T47D (cell line): ENCODE measurements around the gene CALML3.
"Not testable (repeated sequence)": the region's sequence is repeated elsewhere in the genome, so short reads cannot be mapped to it uniquely, and the experiment has no call there.

Experiments
- DNase-seq, 2 experiments: peaks; one replicate each; pipeline versions ENCODE4 v3.0.0 to v3.0.0-alpha.2; 2011 to 2012; ENCODE audit warnings: low read depth in 1 of 2, low spot score in 1 of 2
- JUND ChIP-seq: IDR thresholded peaks from 2 replicates; pipeline ENCODE4 v1.6.1; 2012; ENCODE audit warnings: low read depth
- in situ Hi-C: cut with HindIII; loops from 2 replicates; pipeline ENCODE4 v1.10.0; 2016; ENCODE audit warnings: low sequenced_read_pairs, low pct_unique_long_range_greater_than_20kb

Gene CALML3

DNA sequence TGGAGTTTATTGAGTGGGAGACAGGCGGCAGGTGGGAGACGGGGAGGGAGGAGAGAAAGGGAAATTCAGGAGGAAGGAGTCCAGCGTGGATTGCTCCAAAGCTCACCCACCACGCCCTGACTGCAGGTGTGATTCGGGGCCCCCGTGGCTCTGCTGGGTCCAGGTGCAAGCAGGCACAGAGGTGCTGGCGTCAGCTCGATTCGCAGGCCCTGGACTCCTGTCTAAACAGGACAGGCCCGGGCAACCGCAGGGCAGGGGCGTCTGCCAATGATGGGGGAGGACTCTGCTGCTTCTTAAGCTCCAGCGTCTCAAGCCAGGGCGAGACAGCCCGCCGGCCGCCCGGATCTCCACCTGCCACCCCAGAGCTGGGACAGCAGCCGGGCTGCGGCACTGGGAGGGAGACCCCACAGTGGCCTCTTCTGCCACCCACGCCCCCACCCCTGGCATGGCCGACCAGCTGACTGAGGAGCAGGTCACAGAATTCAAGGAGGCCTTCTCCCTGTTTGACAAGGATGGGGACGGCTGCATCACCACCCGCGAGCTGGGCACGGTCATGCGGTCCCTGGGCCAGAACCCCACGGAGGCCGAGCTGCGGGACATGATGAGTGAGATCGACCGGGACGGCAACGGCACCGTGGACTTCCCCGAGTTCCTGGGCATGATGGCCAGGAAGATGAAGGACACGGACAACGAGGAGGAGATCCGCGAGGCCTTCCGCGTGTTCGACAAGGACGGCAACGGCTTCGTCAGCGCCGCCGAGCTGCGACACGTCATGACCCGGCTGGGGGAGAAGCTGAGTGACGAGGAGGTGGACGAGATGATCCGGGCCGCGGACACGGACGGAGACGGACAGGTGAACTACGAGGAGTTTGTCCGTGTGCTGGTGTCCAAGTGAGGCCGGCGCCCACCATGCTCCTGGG lies at the start of gene CALML3:
Gene CALML3 (plus strand): TSS at position 321 of the 920 bp plus-strand sequence. CDS start 125 bp downstream, at position 446.
- in situ Hi-C loops, result no loop called here
- no peak for TF ChIP-seq JUND
- DNase-seq, result no peak

DNA sequence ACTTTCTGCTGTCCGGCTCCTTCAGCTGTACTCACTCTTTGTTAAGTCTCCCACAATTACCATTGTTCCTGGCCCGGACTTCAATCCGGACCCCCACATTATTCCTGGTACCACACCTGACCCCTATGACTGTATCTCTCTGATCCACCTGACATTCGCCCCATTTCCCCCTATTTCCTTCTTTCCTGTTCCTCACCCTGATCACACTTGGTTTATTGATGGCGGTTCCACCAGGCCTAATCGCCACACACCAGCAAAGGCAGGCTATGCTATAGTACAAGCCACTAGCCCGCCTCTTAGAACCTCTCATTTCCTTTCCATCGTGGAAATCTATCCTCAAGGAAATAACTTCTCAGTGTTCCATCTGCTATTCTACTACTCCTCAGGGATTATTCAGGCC lies 49.7 kb upstream of the CALML3 start:
- in situ Hi-C loops, DNase-seq: not testable (repeated sequence)

- DNase-seq, in situ Hi-C loops: not testable (repeated sequence)
These were observed 48.6 kb upstream of the CALML3 start for GRCh38 chr10:5475974-5476807.

DNA sequence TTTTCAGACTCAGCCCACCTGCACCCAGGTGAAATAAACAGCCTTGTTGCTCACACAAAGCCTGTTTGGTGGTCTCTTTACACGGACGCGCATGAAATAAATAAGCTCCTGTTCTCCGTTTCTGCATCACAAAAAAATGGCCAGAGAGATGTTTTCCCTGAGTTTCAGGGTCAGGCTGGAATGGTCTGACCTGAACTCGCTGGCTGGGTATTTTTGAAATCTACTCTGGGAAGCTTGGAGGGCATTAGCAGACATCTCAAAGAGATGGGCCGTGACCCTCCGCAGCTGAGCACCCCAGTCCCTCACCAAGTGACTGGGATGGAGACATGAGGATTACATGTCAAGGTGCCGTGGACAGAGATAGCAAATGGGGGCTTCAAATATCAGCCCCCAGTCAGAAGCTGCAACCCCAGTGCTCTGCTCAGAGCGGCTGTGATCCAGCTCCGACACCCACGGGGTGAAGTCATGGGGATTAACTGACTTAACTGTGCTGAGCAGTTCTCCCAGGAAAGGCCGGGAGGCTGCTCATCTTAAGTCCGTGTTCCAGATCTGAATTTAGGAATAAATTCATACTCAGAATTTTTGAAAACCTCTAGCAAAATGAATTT lies 47.7 kb upstream of the CALML3 start:
- in situ Hi-C loops, result no loop called here
- DNase-seq, result no peak
- TF ChIP-seq JUND, result no peak

DNA sequence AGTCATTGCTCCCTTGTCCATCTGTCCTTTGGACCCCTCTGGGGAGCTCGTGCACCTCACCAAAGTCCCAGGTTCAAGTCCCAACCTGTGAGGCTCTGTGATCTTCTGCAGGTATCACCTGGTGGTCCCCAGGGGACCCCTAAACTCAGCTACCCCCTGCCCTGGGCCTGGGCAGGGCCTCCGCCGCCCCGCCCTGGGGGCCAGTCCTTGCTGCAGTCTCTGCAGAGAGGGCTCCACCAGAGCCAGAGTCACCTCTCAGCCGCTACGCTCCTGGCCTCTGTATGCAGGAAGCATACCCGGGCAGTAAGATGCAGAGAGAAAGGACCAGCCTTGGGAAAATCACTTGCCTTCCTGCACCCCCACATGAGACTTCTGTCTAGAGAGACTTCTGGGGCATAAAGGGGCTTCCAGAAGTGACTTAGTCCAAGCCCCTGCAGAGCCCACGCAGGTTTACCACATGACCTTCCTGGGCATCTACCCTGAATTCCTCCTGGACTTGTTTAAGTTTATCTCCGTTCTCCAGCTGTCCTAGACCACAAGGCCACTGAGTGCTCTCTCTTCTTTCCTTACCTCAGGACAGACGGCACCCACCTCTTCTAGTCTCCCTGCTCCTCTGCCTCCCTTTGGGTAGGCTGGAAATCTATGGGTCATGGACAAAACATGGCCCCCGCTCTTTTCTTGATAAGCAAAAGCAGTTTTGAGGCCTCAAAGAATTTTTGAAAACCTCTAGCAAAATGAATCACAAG lies 46.6 kb upstream of the CALML3 start:
- no peak for TF ChIP-seq JUND
- in situ Hi-C loops, result no loop called here

DNA sequence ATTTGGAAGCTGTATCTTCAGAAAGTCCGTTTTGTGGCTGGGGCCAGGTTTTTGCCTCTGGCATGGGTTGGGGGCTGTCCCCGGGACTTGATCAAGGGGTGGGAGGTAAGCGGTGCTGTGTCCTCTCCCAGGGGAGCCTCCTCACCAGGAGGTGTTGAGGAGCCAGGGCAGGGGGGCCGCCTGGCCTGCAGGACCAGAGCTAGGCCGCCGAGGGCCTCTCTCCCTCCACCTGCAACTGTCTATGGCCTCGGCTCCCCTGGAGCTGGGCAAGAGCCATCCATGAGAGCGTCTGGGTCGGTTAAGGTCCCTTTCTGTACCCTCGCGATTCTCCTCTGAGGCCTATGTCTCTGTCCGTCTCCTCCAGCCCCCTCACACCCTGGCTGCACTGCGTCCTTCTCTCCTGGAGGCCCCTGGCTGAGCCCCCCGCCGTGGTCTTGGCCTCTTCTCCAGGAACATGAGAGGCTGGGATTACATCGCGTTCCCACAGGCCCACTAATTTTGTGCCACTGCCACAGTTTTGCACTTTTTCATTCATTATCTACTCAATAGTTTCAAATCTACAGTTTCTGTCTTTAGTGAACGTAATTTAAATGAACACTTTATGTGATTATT lies 46.0 kb upstream of the CALML3 start:
- in situ Hi-C loops, result no loop called here
- no peak for DNase-seq
- TF ChIP-seq JUND, result no peak

More for the DNA sequence above, 46.6 kb upstream of the CALML3 start:
- no peak for DNase-seq

- TF ChIP-seq JUND, result no peak
- in situ Hi-C loops, result no loop called here
- DNase-seq, result no peak
These were observed 45.1 kb upstream of the CALML3 start for GRCh38 chr10:5479481-5480161.

DNA sequence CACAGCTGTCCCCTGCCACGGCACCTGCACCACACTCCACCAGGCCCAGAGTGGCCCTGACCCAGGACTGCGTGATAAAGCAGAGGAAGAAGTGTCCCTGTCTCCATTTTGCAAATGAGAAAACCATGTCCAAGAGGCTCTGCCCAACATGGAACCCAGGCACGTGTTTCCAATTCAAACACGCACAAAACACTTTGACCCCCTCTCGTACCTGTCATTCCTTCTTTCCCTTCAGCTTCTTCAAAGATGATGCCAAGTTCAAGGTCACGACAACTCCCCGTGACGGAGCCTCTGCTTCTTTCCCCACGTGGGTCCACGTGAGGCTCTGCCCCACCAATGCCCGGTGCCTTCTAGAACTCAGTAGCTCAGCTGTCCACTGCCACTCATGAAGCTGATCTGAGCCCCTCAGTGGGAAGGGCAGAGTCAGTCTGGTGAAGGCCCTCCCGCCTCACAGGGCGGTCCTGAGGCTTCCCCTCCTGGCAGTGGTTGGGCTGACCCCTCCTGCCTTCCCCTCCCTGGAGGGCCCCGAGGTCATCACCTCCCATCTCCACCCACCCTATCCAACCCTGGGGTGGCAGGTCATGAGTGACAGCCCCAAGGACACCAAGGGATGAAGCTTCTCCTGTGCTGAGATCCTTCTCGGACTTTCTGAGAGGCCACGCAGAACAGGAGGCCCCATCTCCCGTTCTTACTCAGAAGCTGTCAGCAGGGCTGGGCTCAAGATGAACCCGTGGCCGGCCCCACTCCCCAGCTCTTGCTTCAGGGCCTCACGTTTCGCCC lies 44.4 kb upstream of the CALML3 start:
- no peak for DNase-seq
- no peak for TF ChIP-seq JUND
- in situ Hi-C loops, result no loop called here

- in situ Hi-C loops, result no loop called here
- TF ChIP-seq JUND, result no peak
- DNase-seq, result no peak
These were observed 43.6 kb upstream of the CALML3 start for GRCh38 chr10:5481121-5481520.

GRCh38 chr10:5482016-5482415 lies 42.7 kb upstream of the CALML3 start:
- in situ Hi-C loops, result no loop called here
- no peak for DNase-seq
- TF ChIP-seq JUND, result no peak

- in situ Hi-C loops, result no loop called here
- no peak for DNase-seq
- TF ChIP-seq JUND, result no peak
These were observed 40.6 kb upstream of the CALML3 start for GRCh38 chr10:5484205-5484604.
